Measurements from ENCODE around the gene INF2.

Gene INF2

GRCh38 chr14:104724981-104725771 lies 35.8 kb downstream of the INF2 start:
- Histone ChIP-seq H3K4ac (ENCODE audit: low read depth in 1 of 2, low read length in 2 of 2) (peak overlapping the region; percentile 62 to 79), H2BK5ac (ENCODE audit: low read depth, low read length, poor library complexity, severe bottlenecking) (no peak overlapping the region), H2AFZ (ENCODE audit: low read depth, low read length) (no peak overlapping the region), H3K27ac (ENCODE audit: low read length, poor library complexity, severe bottlenecking) (no peak overlapping the region), H3K9me3 (ENCODE audit: control insufficient read depth, low read length) (no peaks in the 10 kb centered on the region), H4K91ac (ENCODE audit: low read length) (peak overlapping the region; percentile 79), H2BK120ac (ENCODE audit: low read depth, low read length) (peak overlapping the region; percentile 39), H3K4me2 (ENCODE audit: low read length, poor library complexity, severe bottlenecking) (peak overlapping the region; percentile 91), H3K27me3 (ENCODE audit: control insufficient read depth in 1 of 2, insufficient read depth in 1 of 2, low read length in 2 of 2) (peaks cover 14 to 32% of the 10 kb centered on the region in 2 experiments), H3K36me3 (ENCODE audit: control insufficient read depth in 1 of 2, insufficient read depth in 2 of 2, low read depth in 1 of 2, low read length in 2 of 2) (peaks cover 10 to 19% of the 10 kb centered on the region in 2 experiments), H3K4me3 (ENCODE audit: insufficient read depth in 1 of 2, low read depth in 1 of 2, low read length in 2 of 2) (peak overlapping the region; percentile 72 to 76), H3K23ac (ENCODE audit: low read length in 2 of 2) (peak overlapping the region in 1 of 2 experiments; percentile 2), H3K9ac (ENCODE audit: low read length) (peak overlapping the region; percentile 64), H4K8ac (ENCODE audit: low read length) (peak overlapping the region; percentile 54), H2AK5ac (ENCODE audit: low read length, severe bottlenecking) (no peak overlapping the region), H2BK15ac (ENCODE audit: low read depth, poor library complexity, severe bottlenecking) (peak overlapping the region; percentile 66), H3K79me1 (replicated peaks; ENCODE audit: low read length, poor library complexity, severe bottlenecking) (peaks cover 3% of the 10 kb centered on the region), H3K18ac (ENCODE audit: low read depth in 1 of 2, low read length in 2 of 2) (peak overlapping the region; percentile 90 to 93), H2BK12ac (ENCODE audit: low read length in 2 of 2) (peak overlapping the region in 1 of 2 experiments; percentile 76), H3K14ac (ENCODE audit: low read length in 2 of 2) (peak overlapping the region in 1 of 2 experiments; percentile 93), H3K4me1 (ENCODE audit: control insufficient read depth, insufficient read depth, low read depth, low read length) (peaks cover 48% of the 10 kb centered on the region)
- WGBS = 36% methylated on average over 24 of the region's 24 CpGs
- peak; percentile 56 for DNase-seq

GRCh38 chr14:104725772-104726548 lies 36.5 kb downstream of the INF2 start:
- peaks cover 14 to 32% of the 10 kb centered on the region in 2 experiments for H3K27me3 ChIP-seq (ENCODE audit: control insufficient read depth in 1 of 2, insufficient read depth in 1 of 2, low read length in 2 of 2)
- H3K79me1 ChIP-seq (replicated peaks; ENCODE audit: low read length, poor library complexity, severe bottlenecking) = peaks cover 3% of the 10 kb centered on the region
- peaks cover 48% of the 10 kb centered on the region for H3K4me1 ChIP-seq (ENCODE audit: control insufficient read depth, insufficient read depth, low read depth, low read length)
- H2BK15ac ChIP-seq (ENCODE audit: low read depth, poor library complexity, severe bottlenecking) = peak overlapping the region; percentile 9
- no peak overlapping the region for H3K14ac ChIP-seq (ENCODE audit: low read length in 2 of 2)
- peak overlapping the region; percentile 40 to 46 for H3K18ac ChIP-seq (ENCODE audit: low read depth in 1 of 2, low read length in 2 of 2)
- H3K36me3 ChIP-seq (ENCODE audit: control insufficient read depth in 1 of 2, insufficient read depth in 2 of 2, low read depth in 1 of 2, low read length in 2 of 2) = peaks cover 7 to 14% of the 10 kb centered on the region in 2 experiments
- H4K91ac ChIP-seq (ENCODE audit: low read length) = peak overlapping the region; percentile 18
- peak overlapping the region in 1 of 2 experiments; percentile 1 for H3K4me3 ChIP-seq (ENCODE audit: insufficient read depth in 1 of 2, low read depth in 1 of 2, low read length in 2 of 2)
- H3K4me2 ChIP-seq (ENCODE audit: low read length, poor library complexity, severe bottlenecking) = no peak overlapping the region
- no peak for DNase-seq
- H3K27ac ChIP-seq (ENCODE audit: low read length, poor library complexity, severe bottlenecking) = no peak overlapping the region
- H2BK5ac ChIP-seq (ENCODE audit: low read depth, low read length, poor library complexity, severe bottlenecking) = no peak overlapping the region
- 82% methylated on average over 23 of the region's 25 CpGs for WGBS
- no peak overlapping the region for H4K8ac ChIP-seq (ENCODE audit: low read length)
- no peak overlapping the region for H3K4ac ChIP-seq (ENCODE audit: low read depth in 1 of 2, low read length in 2 of 2)
- no peak overlapping the region for H2AFZ ChIP-seq (ENCODE audit: low read depth, low read length)
- no peak overlapping the region for H2BK120ac ChIP-seq (ENCODE audit: low read depth, low read length)
- H3K9ac ChIP-seq (ENCODE audit: low read length) = no peak overlapping the region
- peak overlapping the region in 1 of 2 experiments; percentile 15 for H3K23ac ChIP-seq (ENCODE audit: low read length in 2 of 2)
- H3K9me3 ChIP-seq (ENCODE audit: control insufficient read depth, low read length) = no peaks in the 10 kb centered on the region
- no peak overlapping the region for H2AK5ac ChIP-seq (ENCODE audit: low read length, severe bottlenecking)
- peak overlapping the region in 1 of 2 experiments; percentile 66 for H2BK12ac ChIP-seq (ENCODE audit: low read length in 2 of 2)

GRCh38 chr14:104726600-104727451 lies 37.4 kb downstream of the INF2 start:
- no peak overlapping the region for H2BK5ac ChIP-seq (ENCODE audit: low read depth, low read length, poor library complexity, severe bottlenecking)
- H3K4ac ChIP-seq (ENCODE audit: low read depth in 1 of 2, low read length in 2 of 2) = no peak overlapping the region
- no peak overlapping the region for H2AFZ ChIP-seq (ENCODE audit: low read depth, low read length)
- no peak overlapping the region for H3K18ac ChIP-seq (ENCODE audit: low read depth in 1 of 2, low read length in 2 of 2)
- H3K4me2 ChIP-seq (ENCODE audit: low read length, poor library complexity, severe bottlenecking) = no peak overlapping the region
- no peak overlapping the region for H4K8ac ChIP-seq (ENCODE audit: low read length)
- H3K79me1 ChIP-seq (replicated peaks; ENCODE audit: low read length, poor library complexity, severe bottlenecking) = peaks cover 3% of the 10 kb centered on the region
- no peaks in the 10 kb centered on the region for H3K9me3 ChIP-seq (ENCODE audit: control insufficient read depth, low read length)
- H2BK12ac ChIP-seq (ENCODE audit: low read length in 2 of 2) = no peak overlapping the region
- no peak overlapping the region for H3K9ac ChIP-seq (ENCODE audit: low read length)
- WGBS = 81% methylated on average over 21 of the region's 21 CpGs
- H2BK120ac ChIP-seq (ENCODE audit: low read depth, low read length) = no peak overlapping the region
- H3K4me1 ChIP-seq (ENCODE audit: control insufficient read depth, insufficient read depth, low read depth, low read length) = peaks cover 44% of the 10 kb centered on the region
- H4K91ac ChIP-seq (ENCODE audit: low read length) = peak overlapping the region; percentile 53
- no peak overlapping the region for H3K14ac ChIP-seq (ENCODE audit: low read length in 2 of 2)
- H3K23ac ChIP-seq (ENCODE audit: low read length in 2 of 2) = peak overlapping the region in 1 of 2 experiments; percentile 15
- H3K4me3 ChIP-seq (ENCODE audit: insufficient read depth in 1 of 2, low read depth in 1 of 2, low read length in 2 of 2) = no peak overlapping the region
- H3K36me3 ChIP-seq (ENCODE audit: control insufficient read depth in 1 of 2, insufficient read depth in 2 of 2, low read depth in 1 of 2, low read length in 2 of 2) = peaks cover 0 to 8% of the 10 kb centered on the region in 2 experiments
- H2BK15ac ChIP-seq (ENCODE audit: low read depth, poor library complexity, severe bottlenecking) = no peak overlapping the region
- H3K27ac ChIP-seq (ENCODE audit: low read length, poor library complexity, severe bottlenecking) = no peak overlapping the region
- H3K27me3 ChIP-seq (ENCODE audit: control insufficient read depth in 1 of 2, insufficient read depth in 1 of 2, low read length in 2 of 2) = peaks cover 14 to 32% of the 10 kb centered on the region in 2 experiments
- no peak for DNase-seq
- H2AK5ac ChIP-seq (ENCODE audit: low read length, severe bottlenecking) = no peak overlapping the region

Data from mesenchymal stem cell (in vitro differentiated cells and primary cell).